HG02884 (cell line): ENCODE measurements around the gene LRRC70.
"Not testable (repeated sequence)": the region's sequence is repeated elsewhere in the genome, so short reads cannot be mapped to it uniquely, and the experiment has no call there.

ENCODE experiments used
- ATAC-seq: cut with Tn5 transposase; IDR thresholded peaks from one replicate; pipeline ENCODE4 v1.9.1; 2021; ENCODE audit warnings: mild to moderate bottlenecking, moderate library complexity; ENCODE audit not compliant: unreplicated experiment

The LRRC70 gene

DNA sequence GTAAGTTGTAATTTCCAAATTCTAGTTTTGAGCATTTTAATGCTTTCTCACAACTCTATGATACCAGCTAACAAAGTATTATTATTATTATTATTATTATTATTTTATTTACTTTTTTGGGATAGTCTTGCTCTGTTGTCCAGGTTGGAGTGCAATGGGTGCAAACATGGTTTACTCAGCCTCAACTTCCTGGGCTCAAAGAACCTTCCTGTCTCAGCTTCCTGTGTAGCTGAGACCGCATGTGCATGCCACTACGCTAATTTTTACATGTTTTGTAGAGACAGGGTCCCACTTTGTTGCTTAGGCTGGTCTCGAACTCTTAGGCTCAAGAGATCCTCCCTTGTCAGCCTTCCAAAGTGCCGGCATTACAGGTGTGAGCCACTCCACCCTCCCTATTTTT, 27.0 kb downstream of the LRRC70 start:
- ATAC-seq: no peak

- no peak for ATAC-seq
These were observed 28.3 kb downstream of the LRRC70 start for GRCh38 chr5:62606878-62607277.

DNA sequence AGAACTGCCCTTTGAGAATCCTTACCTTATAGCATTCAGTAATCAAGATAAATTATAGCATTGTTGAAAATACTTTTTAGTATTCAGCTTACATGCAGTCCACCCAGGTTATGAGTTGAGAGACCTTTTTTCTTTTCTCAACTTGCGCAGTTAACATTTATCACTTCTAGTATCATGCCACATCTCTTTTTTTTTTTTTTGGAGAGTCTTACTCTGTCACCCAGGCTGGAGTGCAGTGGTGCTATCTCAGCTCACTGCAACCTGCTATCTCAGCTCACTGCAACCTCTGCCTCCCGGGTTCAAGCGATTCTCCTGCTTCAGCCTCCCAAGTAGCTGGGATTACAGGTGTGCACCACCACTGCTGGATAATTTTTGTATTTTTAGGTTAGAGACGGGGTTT, 29.0 kb downstream of the LRRC70 start:
- no peak for ATAC-seq

DNA sequence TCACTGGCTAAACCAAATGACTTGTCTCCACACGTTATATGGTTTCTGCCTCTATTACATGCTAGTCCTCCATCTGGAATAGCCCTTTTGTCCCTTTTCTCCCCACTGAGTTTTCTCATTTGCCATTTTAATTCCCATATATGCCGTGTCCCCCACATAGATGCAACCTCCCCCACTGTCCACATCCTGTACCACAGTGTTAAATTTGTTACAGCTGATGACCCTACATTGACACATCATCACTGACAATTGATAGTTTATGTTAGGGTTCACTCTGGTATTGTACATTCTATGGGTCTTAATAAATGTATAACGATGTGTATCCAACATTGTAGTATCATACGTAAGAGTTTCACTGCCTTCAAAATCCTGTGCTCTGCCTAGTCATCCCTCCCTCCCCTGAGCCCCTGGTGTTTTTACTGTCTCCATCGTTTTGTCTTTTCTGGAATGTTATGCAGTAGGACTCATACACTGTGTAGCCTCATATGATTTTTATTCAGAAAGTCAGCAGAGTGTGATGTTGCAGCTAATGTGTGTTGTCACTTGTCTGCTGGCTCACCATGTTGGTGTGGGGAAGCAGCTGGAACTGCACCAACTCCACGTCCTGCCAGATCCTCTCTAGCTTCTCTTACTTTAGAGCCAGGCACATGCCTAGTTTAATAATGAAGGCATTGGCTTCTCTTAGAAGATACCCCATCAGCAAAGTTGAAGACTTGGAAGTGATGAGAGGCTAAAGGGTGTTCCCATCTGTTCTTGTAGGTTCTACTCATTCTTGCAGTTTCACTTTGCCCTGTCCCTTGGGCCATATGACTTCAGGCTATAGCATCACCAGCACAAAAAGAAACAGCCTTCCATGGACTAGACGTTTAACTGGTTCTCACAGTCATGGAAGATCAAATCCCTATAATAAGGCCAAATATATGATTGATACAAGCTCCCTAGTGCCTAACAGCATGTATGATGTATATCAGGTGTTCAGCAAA, 30.2 kb downstream of the LRRC70 start:
- no peak for ATAC-seq

DNA sequence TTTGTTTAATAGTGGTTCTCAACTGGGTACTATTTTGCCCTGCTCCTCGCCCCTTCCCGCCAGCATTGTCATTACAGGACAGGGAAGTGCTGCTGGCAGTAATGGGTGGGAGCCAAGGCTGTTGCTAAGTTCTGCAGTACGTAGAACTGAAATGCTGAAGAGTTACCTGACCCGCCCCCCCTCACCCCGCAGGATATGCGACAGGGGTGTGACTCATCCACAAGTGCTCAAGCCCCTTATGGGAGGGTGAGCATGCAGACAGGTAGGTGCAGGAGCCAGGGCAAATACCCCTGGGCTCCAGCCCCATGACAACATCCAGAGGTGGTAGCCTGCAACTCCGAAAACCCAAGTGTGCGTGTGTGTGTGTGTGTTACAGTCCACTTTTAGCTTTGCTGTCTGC, 35.7 kb downstream of the LRRC70 start:
- no peak for ATAC-seq

GRCh38 chr5:62616615-62617277, 38.1 kb downstream of the LRRC70 start:
- no peak for ATAC-seq

DNA sequence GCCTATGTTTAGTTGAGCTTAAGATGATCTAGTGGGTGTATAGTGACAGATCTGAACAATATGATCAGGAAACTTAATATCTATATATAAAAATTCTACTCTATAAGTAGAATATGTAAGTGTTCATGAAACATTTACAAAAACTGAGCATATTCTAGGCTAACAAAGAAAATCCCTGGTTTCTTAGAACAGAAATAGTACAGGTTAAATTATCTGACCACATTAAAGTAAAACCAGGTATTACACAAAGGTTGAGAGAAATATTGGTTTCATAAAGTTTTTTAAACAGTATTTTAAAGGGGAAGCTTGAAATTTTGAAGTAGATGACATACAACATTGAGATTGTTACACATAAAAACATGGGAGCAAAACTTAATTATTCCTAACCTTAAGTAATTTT, 39.3 kb downstream of the LRRC70 start:
- ATAC-seq: no peak

GRCh38 chr5:62620761-62621160, 42.1 kb downstream of the LRRC70 start:
- no peak for ATAC-seq

- ATAC-seq: no peak
These were observed 42.7 kb downstream of the LRRC70 start for GRCh38 chr5:62621280-62621679.

GRCh38 chr5:62623271-62623670, 44.7 kb downstream of the LRRC70 start:
- ATAC-seq: no peak

- not testable (repeated sequence) for ATAC-seq
These were observed 45.8 kb downstream of the LRRC70 start for GRCh38 chr5:62624436-62624835.

- no peak for ATAC-seq
These were observed 47.9 kb downstream of the LRRC70 start for GRCh38 chr5:62626534-62626933.

DNA sequence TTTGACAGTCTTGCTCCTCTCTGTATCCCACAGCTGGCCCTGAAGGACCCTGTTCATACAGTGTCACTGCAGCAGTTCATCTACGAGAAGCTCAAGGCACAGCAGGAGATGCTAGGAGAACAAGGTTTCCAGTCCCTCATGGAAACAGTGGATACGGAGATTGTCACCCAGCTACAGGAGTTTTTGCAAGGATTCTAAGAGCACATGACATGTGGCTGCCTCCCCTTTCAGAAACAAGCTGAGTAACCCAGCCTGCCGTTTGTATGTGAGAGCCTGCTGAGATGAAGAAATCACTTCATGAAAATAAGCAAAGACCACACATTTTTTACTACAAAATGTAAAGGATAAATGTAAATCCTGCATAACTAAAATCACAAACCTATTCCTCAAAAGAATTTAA, 48.5 kb downstream of the LRRC70 start:
- no peak for ATAC-seq

- ATAC-seq: no peak
These were observed 49.3 kb downstream of the LRRC70 start for GRCh38 chr5:62627901-62628300.
